ENCODE results near the gene CARMIL3.

GRCh38 chr14:24072881-24073877, 21.4 kb downstream of the CARMIL3 start:
- TF ChIP-seq CTCF (IDR thresholded peaks at IDR 0.05) = no peak
- TF ChIP-seq POLR2A (IDR thresholded peaks at IDR 0.05) = no peak

Measured in thyroid gland (tissue), 4 donors.